GM12874 (cell line): ENCODE data around the gene PHC2.

Source experiments
- CTCF ChIP-seq: IDR thresholded peaks from 2 replicates; pipeline ENCODE4 v1.5.1; 2011; ENCODE audit warnings: low read depth, mild to moderate bottlenecking, control low read depth, low read length, moderate library complexity; ENCODE audit not compliant: insufficient read depth

Gene PHC2

DNA sequence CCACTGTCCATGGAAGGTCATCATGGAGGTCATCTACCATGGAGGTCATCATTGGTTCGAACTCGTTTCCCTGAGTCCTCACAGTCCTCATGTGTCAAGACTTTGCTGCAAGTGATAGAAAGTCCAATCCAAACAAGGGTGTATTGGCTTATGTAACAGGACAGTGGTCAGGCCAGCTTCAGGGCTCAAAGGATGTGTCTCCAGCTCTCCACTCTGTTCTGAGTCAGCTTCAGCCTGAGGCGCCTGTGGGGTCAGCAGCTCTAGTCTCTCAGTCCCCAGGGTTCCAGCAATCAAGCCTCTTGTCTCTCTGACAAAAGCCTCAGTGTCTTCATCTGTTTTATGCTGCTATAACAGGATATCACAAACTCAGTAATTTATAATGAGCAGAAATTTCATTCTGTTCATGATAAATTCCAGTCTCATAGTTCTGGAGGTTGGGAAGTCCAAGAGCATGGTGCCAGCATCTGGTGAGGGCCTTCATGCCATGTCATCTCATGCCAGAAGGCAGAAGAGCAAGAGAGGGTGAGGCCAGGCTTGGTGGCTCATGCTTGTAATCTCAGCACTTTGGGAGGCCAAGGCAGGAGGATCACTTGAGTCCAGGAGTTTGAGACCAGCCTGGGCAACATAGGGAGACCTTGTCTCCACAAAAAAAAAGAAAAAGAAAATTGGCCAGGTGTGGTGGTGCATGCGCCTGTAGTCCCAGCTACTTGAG, 129.5 kb downstream of the PHC2 start:
- TF ChIP-seq CTCF: no peak

DNA sequence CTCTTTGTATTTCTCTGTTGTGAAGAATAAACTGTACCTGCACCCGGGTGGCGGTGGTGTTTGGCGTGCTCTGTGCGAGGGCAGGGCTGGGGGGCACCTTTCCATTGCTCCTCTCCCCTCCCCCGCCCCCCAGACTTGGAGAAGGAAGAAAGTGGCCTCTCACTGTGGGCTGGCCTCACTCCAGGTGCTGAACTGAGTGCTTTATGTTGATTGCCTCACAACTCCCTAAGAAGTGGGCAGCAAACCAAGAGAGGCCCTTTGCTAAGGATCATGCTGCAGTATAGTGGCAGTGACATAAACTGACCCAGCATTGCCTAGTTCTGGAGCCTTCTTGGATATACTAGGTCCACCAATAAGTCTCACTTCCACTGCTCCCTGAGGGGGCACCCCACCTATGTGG, 130.2 kb downstream of the PHC2 start:
- TF ChIP-seq CTCF: no peak

DNA sequence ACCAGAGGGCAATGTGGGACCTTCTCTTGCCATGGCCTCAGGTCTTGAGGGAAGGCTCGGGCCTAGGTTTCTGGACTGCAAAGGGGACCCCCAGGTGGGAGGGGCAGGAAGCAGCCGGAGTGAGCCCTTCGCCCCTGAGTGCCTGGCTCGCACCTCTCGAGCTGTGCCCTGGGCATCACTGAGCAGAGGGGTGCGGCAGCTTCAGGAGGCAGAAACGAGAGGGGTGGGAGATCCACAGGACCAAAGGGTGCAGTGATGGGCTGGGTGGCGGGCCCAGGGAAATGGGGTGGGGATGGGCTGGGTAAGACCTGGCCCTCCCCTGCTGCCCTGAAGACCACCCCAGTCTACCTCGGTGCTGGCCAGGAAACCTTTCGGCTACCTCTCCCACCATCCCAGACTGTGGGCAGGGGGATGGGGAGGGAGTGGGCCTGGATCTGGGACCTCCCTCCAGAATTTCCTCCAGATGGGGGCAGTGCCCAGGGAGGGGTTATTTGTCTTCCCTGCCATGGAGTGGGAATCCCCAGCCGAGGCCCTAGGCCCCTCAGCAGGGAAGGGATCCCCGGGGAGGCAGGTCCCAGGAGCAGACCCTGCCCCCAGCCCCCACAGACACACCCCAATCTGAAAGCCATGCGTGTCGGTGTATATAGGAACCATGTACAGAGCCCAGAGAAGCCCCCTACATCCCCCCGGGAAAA, 131.3 kb downstream of the PHC2 start:
- TF ChIP-seq CTCF: no peak

GRCh38 chr1:33298623-33299277, 132.1 kb downstream of the PHC2 start:
- TF ChIP-seq CTCF: peak; percentile 95

GRCh38 chr1:33297911-33298622, 132.8 kb downstream of the PHC2 start:
- TF ChIP-seq CTCF: no peak

GRCh38 chr1:33296824-33297223, 134.1 kb downstream of the PHC2 start:
- no peak for TF ChIP-seq CTCF

GRCh38 chr1:33296082-33296458, 134.8 kb downstream of the PHC2 start:
- no peak for TF ChIP-seq CTCF
